CD14-positive monocyte (primary cell): Measurements from ENCODE around the gene EPHA3. TPM values are rescaled to one million over a fixed set of nuclear protein-coding genes. Genes with fewer than 3 reads are reported as not detected.

Experiments used
- DNase-seq, 3 donors: peaks; one replicate each; pipeline ENCODE4 v3.0.0-alpha.2; 2011 to 2022
- H2AFZ ChIP-seq: 2 replicates; pipeline ENCODE4 v1.6.0; 2012; ENCODE audit warnings: mild to moderate bottlenecking, low read depth, low read length, inconsistent platforms; ENCODE audit not compliant: insufficient read depth, poor library complexity, severe bottlenecking
- H3K27ac ChIP-seq, 2 donors: 1 replicate in 1 of 2; 2 replicates in 1 of 2; pipeline ENCODE4 v1.5.1; 2012 to 2013; ENCODE audit warnings: low read length in 2 of 2, control low read depth in 1 of 2, inconsistent platforms in 1 of 2, low read depth in 1 of 2, mild to moderate bottlenecking in 1 of 2
- H3K27me3 ChIP-seq, 2 donors: one replicate each; pipeline versions ENCODE4 v1.6.0 to v1.6.1; 2011 to 2013; ENCODE audit warnings: low read length in 2 of 2; ENCODE audit not compliant: control insufficient read depth in 2 of 2, insufficient read depth in 2 of 2
- H3K36me3 ChIP-seq, 2 donors: replicated peaks in 1 of 2; 1 replicate in 1 of 2; 2 replicates in 1 of 2; pipeline versions ENCODE4 v1.5.1 to v1.6.1; 2012 to 2013; ENCODE audit warnings: low read length in 2 of 2, control low read depth in 1 of 2, inconsistent platforms in 1 of 2, mild to moderate bottlenecking in 1 of 2; ENCODE audit not compliant: insufficient read depth in 2 of 2, control insufficient read depth in 1 of 2
- H3K4me1 ChIP-seq, 2 donors: 1 replicate in 1 of 2; 2 replicates in 1 of 2; pipeline versions ENCODE4 v1.5.1 to v1.6.1; 2012 to 2013; ENCODE audit warnings: low read length in 2 of 2, control low read depth in 1 of 2, inconsistent platforms in 1 of 2, mild to moderate bottlenecking in 1 of 2, moderate library complexity in 1 of 2; ENCODE audit not compliant: insufficient read depth in 2 of 2, control insufficient read depth in 1 of 2
- H3K4me2 ChIP-seq: replicated peaks from 2 replicates; pipeline ENCODE3; 2012; ENCODE audit warnings: low read length, moderate library complexity, mild to moderate bottlenecking; ENCODE audit not compliant: poor library complexity, severe bottlenecking; ENCODE audit errors: extremely low read depth
- H3K4me3 ChIP-seq, 3 experiments: fragments of 200-600 bp in 1 of 3; sonication (generic) in 1 of 3; replicated peaks in 1 of 3; 1 replicate in 2 of 3; 2 replicates in 1 of 3; pipeline ENCODE4 v1.5.1; 2011 to 2013; ENCODE audit warnings: low read length in 3 of 3, mild to moderate bottlenecking in 3 of 3, control low read depth in 2 of 3, low read depth in 2 of 3, inconsistent platforms in 1 of 3, moderate library complexity in 1 of 3
- H3K79me2 ChIP-seq: 2 replicates; pipeline ENCODE4 v1.6.0; 2012; ENCODE audit warnings: mild to moderate bottlenecking, control low read depth, inconsistent platforms, low read length, moderate library complexity; ENCODE audit not compliant: insufficient read depth
- H3K9ac ChIP-seq: 2 replicates; pipeline ENCODE4 v1.6.0; 2017; ENCODE audit warnings: low read length, mild to moderate bottlenecking; ENCODE audit not compliant: insufficient read depth, poor library complexity, severe bottlenecking
- H3K9me3 ChIP-seq, 2 donors: replicated peaks in 1 of 2; 1 replicate in 1 of 2; 2 replicates in 1 of 2; pipeline versions ENCODE4 v1.5.1 to v1.6.1; 2012 to 2013; ENCODE audit warnings: low read length in 2 of 2, control low read depth in 1 of 2; ENCODE audit not compliant: control insufficient read depth in 1 of 2, insufficient read depth in 1 of 2
- H4K20me1 ChIP-seq: 2 replicates; pipeline ENCODE4 v1.6.0; 2012; ENCODE audit warnings: mild to moderate bottlenecking, low read length, control low read depth, moderate library complexity; ENCODE audit not compliant: insufficient read depth
- H3K27ac Mint-ChIP-seq, 7 donors: one replicate each; pipeline ENCODE4 v1.8.0; 2020; ENCODE audit warnings: mild to moderate bottlenecking in 7 of 7, mixed read lengths in 7 of 7, moderate library complexity in 6 of 7, inconsistent platforms in 2 of 7
- H3K27me3 Mint-ChIP-seq, 3 donors: one replicate each; pipeline ENCODE4 v1.8.0; 2021 to 2022; ENCODE audit warnings: low read depth in 3 of 3, mild to moderate bottlenecking in 3 of 3, mixed read lengths in 3 of 3, moderate library complexity in 3 of 3, inconsistent platforms in 1 of 3
- H3K36me3 Mint-ChIP-seq, 2 donors: one replicate each; pipeline ENCODE4 v1.8.0; 2020; ENCODE audit warnings: mixed read lengths in 2 of 2, inconsistent platforms in 1 of 2, mild to moderate bottlenecking in 1 of 2
- H3K4me1 Mint-ChIP-seq: one replicate; pipeline ENCODE4 v1.8.0; 2020; ENCODE audit warnings: mild to moderate bottlenecking, mixed read lengths
- H3K4me3 Mint-ChIP-seq, 2 donors: one replicate each; pipeline ENCODE4 v1.8.0; 2020; ENCODE audit warnings: mild to moderate bottlenecking in 2 of 2, mixed read lengths in 2 of 2, moderate library complexity in 1 of 2
- H3K9me3 Mint-ChIP-seq, 7 donors: one replicate each; pipeline ENCODE4 v1.8.0; 2020 to 2022; ENCODE audit warnings: mixed read lengths in 7 of 7, mild to moderate bottlenecking in 6 of 7, moderate library complexity in 6 of 7, inconsistent platforms in 2 of 7
- CTCF ChIP-seq: fragments of 200-600 bp; IDR thresholded peaks from one replicate; pipeline ENCODE4 v1.8.0; 2022; ENCODE audit warnings: antibody characterized with exemption, mild to moderate bottlenecking
- WGBS: methylation state at CpG from one replicate; pipeline ENCODE4 v1.1.5; 2013; ENCODE audit warnings: missing lambda C conversion rate; ENCODE audit not compliant: insufficient coverage; 5-methylcytosine and 5-hydroxymethylcytosine counted together
- intact Hi-C, 2 donors: fragments of 100-400 bp; cut with micrococcal nuclease; formaldehyde crosslinking; loops; one replicate each; pipeline versions ENCODE4 v1.15.0 to v1.15.1; 2023
- polyA plus RNA-seq, 3 donors: library from polyadenylated mRNA; depleted of rRNA in 1 of 3; unstranded in 2 of 3; stranded (reverse) in 1 of 3; fragments of 300-500 nt in 2 of 3; fragments of >200 nt in 1 of 3; fragmentation: Illumina TruSeq in 2 of 3; gene quantifications; 1 replicate in 2 of 3; 2 replicates in 1 of 3; pipeline ENCODE4 v1.2.3, GENCODE V29; 2012 to 2021

Gene EPHA3
- polyA plus RNA-seq, 3 donors: not detected

GRCh38 chr3:89335693-89336092 is 228.3 kb downstream of the EPHA3 start:
- DNase-seq: no peak
- no peaks in the 10 kb centered on the region for H3K36me3 Mint-ChIP-seq
- no peak overlapping the region for H3K27ac ChIP-seq
- no CpG with 5 or more reads among the region's 2 CpGs for WGBS
- H2AFZ ChIP-seq: no peak overlapping the region
- H3K4me1 Mint-ChIP-seq: no peaks in the 10 kb centered on the region
- no peaks in the 10 kb centered on the region for H3K79me2 ChIP-seq
- H4K20me1 ChIP-seq: no peaks in the 10 kb centered on the region
- H3K4me1 ChIP-seq: no peaks in the 10 kb centered on the region
- no peaks in the 10 kb centered on the region for H3K27me3 ChIP-seq
- no peak overlapping the region for H3K9ac ChIP-seq
- no peaks in the 10 kb centered on the region for H3K27me3 Mint-ChIP-seq
- intact Hi-C loops: no loop called here
- H3K4me3 Mint-ChIP-seq: no peak overlapping the region
- H3K4me2 ChIP-seq: no peak overlapping the region
- no peaks in the 10 kb centered on the region for H3K9me3 ChIP-seq
- H3K4me3 ChIP-seq: no peak overlapping the region
- no peaks in the 10 kb centered on the region for H3K36me3 ChIP-seq
- H3K27ac Mint-ChIP-seq: no peak overlapping the region
- H3K9me3 Mint-ChIP-seq: peaks cover 0 to 8% (median 1%) of the 10 kb centered on the region in 7 donors
- no peak for TF ChIP-seq CTCF

GRCh38 chr3:89340408-89340807 is 233.0 kb downstream of the EPHA3 start:
- Histone ChIP-seq H4K20me1 (no peaks in the 10 kb centered on the region), H3K4me2 (no peak overlapping the region), H3K9ac (no peak overlapping the region), H3K79me2 (no peaks in the 10 kb centered on the region), H3K27me3 (no peaks in the 10 kb centered on the region), H3K4me1 (no peaks in the 10 kb centered on the region), H3K9me3 (peaks cover 0 to 2% of the 10 kb centered on the region in 2 donors), H3K4me3 (no peak overlapping the region), H3K36me3 (no peaks in the 10 kb centered on the region), H2AFZ (no peak overlapping the region), H3K27ac (no peak overlapping the region)
- no peaks in the 10 kb centered on the region for H3K4me1 Mint-ChIP-seq
- no peaks in the 10 kb centered on the region for H3K27me3 Mint-ChIP-seq
- no peak overlapping the region for H3K4me3 Mint-ChIP-seq
- H3K9me3 Mint-ChIP-seq: peaks cover 0 to 8% (median 2%) of the 10 kb centered on the region in 7 donors
- no CpG with 5 or more reads among the region's 2 CpGs for WGBS
- no peak for TF ChIP-seq CTCF
- no peaks in the 10 kb centered on the region for H3K36me3 Mint-ChIP-seq
- DNase-seq: no peak
- intact Hi-C loops: no loop called here
- no peak overlapping the region for H3K27ac Mint-ChIP-seq
